GM12878 (cell line): ENCODE data around the gene SERPINI2.

Experiments used
- EZH2 ChIP-seq: IDR thresholded peaks from 2 replicates; pipeline ENCODE4 v1.6.1; 2012; ENCODE audit warnings: low read depth, mild to moderate bottlenecking, control low read depth, inconsistent platforms, low read length, borderline replicate concordance; ENCODE audit not compliant: control insufficient read depth
- HDAC2 ChIP-seq: fragments of 200-600 bp; sonication (generic); IDR thresholded peaks from 2 replicates; pipeline ENCODE4 v1.6.1; 2017
- SIX5 ChIP-seq: IDR thresholded peaks from 2 replicates; pipeline ENCODE4 v1.6.1; 2011; ENCODE audit warnings: mild to moderate bottlenecking, low read depth, low read length, moderate library complexity; ENCODE audit not compliant: severe bottlenecking
- SMC3 ChIP-seq: IDR thresholded peaks from 2 replicates; pipeline ENCODE4 v1.6.1; 2011; ENCODE audit warnings: low read length, improper control_type of control experiment, borderline replicate concordance
- TF ChIP-seq, protein P1 (sequence below): IDR thresholded peaks from 2 replicates; pipeline ENCODE4 v1.6.1; 2012; ENCODE audit warnings: mild to moderate bottlenecking, low read depth, low read length
- TF ChIP-seq, protein P2 (sequence below): IDR thresholded peaks from 2 replicates; pipeline ENCODE4 v1.6.1; 2011; ENCODE audit warnings: low read depth, low read length, improper control_type of control experiment, borderline replicate concordance
- TF ChIP-seq, protein P3 (sequence below): fragments of 450-650 bp; formaldehyde crosslinking; IDR thresholded peaks from 2 replicates; pipeline ENCODE4 v1.5.0; 2022; ENCODE audit warnings: mild to moderate bottlenecking, missing genetic modification characterization
- TF ChIP-seq, protein P4 (sequence below), 3 experiments: IDR thresholded peaks in 2 of 3; conservative IDR thresholded peaks in 1 of 3; 2 replicates each; pipeline ENCODE4 v1.5.1; 2011; ENCODE audit warnings: low read depth in 3 of 3, low read length in 3 of 3, mild to moderate bottlenecking in 3 of 3, control low read depth in 2 of 3, moderate library complexity in 2 of 3, inconsistent platforms in 1 of 3, mixed read lengths in 1 of 3; ENCODE audit not compliant: control insufficient read depth in 2 of 3, insufficient read depth in 1 of 3; ENCODE audit errors: extremely low read depth in 1 of 3
- TF ChIP-seq, protein P5 (sequence below): fragments of 450-650 bp; IDR thresholded peaks from 2 replicates; pipeline ENCODE4 v1.6.1; 2017; ENCODE audit warnings: mild to moderate bottlenecking, moderate library complexity

DNA sequence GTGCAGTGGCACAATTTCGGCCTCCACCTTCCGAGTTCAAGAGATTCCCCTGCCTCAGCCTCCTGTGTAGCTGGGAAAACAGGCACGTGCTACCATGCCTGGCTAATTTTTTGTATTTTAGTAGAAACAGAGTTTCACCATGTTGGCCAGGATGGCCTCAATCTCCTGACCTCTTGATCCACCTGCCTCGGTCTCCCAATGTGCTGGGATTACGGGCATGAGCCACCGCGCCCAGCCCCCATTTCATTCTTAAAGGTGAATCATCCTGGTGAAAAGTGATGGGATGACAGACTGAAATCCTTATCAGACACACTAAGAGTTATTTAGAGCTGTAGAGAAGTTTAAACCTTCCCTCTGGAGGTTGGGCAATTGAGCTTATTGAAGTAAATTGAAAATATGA lies 24.1 kb upstream of the SERPINI2 start:
- TF ChIP-seq, protein P1, sequence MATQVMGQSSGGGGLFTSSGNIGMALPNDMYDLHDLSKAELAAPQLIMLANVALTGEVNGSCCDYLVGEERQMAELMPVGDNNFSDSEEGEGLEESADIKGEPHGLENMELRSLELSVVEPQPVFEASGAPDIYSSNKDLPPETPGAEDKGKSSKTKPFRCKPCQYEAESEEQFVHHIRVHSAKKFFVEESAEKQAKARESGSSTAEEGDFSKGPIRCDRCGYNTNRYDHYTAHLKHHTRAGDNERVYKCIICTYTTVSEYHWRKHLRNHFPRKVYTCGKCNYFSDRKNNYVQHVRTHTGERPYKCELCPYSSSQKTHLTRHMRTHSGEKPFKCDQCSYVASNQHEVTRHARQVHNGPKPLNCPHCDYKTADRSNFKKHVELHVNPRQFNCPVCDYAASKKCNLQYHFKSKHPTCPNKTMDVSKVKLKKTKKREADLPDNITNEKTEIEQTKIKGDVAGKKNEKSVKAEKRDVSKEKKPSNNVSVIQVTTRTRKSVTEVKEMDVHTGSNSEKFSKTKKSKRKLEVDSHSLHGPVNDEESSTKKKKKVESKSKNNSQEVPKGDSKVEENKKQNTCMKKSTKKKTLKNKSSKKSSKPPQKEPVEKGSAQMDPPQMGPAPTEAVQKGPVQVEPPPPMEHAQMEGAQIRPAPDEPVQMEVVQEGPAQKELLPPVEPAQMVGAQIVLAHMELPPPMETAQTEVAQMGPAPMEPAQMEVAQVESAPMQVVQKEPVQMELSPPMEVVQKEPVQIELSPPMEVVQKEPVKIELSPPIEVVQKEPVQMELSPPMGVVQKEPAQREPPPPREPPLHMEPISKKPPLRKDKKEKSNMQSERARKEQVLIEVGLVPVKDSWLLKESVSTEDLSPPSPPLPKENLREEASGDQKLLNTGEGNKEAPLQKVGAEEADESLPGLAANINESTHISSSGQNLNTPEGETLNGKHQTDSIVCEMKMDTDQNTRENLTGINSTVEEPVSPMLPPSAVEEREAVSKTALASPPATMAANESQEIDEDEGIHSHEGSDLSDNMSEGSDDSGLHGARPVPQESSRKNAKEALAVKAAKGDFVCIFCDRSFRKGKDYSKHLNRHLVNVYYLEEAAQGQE = no peak
- TF ChIP-seq, protein P2, sequence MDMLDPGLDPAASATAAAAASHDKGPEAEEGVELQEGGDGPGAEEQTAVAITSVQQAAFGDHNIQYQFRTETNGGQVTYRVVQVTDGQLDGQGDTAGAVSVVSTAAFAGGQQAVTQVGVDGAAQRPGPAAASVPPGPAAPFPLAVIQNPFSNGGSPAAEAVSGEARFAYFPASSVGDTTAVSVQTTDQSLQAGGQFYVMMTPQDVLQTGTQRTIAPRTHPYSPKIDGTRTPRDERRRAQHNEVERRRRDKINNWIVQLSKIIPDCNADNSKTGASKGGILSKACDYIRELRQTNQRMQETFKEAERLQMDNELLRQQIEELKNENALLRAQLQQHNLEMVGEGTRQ = no peak
- TF ChIP-seq, protein P3, sequence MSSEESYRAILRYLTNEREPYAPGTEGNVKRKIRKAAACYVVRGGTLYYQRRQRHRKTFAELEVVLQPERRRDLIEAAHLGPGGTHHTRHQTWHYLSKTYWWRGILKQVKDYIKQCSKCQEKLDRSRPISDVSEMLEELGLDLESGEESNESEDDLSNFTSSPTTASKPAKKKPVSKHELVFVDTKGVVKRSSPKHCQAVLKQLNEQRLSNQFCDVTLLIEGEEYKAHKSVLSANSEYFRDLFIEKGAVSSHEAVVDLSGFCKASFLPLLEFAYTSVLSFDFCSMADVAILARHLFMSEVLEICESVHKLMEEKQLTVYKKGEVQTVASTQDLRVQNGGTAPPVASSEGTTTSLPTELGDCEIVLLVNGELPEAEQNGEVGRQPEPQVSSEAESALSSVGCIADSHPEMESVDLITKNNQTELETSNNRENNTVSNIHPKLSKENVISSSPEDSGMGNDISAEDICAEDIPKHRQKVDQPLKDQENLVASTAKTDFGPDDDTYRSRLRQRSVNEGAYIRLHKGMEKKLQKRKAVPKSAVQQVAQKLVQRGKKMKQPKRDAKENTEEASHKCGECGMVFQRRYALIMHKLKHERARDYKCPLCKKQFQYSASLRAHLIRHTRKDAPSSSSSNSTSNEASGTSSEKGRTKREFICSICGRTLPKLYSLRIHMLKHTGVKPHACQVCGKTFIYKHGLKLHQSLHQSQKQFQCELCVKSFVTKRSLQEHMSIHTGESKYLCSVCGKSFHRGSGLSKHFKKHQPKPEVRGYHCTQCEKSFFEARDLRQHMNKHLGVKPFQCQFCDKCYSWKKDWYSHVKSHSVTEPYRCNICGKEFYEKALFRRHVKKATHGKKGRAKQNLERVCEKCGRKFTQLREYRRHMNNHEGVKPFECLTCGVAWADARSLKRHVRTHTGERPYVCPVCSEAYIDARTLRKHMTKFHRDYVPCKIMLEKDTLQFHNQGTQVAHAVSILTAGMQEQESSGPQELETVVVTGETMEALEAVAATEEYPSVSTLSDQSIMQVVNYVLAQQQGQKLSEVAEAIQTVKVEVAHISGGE = no peak
- no peak for TF ChIP-seq HDAC2
- TF ChIP-seq, protein P4, sequence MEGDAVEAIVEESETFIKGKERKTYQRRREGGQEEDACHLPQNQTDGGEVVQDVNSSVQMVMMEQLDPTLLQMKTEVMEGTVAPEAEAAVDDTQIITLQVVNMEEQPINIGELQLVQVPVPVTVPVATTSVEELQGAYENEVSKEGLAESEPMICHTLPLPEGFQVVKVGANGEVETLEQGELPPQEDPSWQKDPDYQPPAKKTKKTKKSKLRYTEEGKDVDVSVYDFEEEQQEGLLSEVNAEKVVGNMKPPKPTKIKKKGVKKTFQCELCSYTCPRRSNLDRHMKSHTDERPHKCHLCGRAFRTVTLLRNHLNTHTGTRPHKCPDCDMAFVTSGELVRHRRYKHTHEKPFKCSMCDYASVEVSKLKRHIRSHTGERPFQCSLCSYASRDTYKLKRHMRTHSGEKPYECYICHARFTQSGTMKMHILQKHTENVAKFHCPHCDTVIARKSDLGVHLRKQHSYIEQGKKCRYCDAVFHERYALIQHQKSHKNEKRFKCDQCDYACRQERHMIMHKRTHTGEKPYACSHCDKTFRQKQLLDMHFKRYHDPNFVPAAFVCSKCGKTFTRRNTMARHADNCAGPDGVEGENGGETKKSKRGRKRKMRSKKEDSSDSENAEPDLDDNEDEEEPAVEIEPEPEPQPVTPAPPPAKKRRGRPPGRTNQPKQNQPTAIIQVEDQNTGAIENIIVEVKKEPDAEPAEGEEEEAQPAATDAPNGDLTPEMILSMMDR (IDR thresholded peaks at IDR 0.05 in 2 of 3, conservative IDR thresholded peaks at IDR 0.05 in 1 of 3; ENCODE audit: control insufficient read depth in 2 of 3, extremely low read depth in 1 of 3, insufficient read depth in 1 of 3, low read depth in 3 of 3, low read length in 3 of 3) = no peak
- TF ChIP-seq, protein P5, sequence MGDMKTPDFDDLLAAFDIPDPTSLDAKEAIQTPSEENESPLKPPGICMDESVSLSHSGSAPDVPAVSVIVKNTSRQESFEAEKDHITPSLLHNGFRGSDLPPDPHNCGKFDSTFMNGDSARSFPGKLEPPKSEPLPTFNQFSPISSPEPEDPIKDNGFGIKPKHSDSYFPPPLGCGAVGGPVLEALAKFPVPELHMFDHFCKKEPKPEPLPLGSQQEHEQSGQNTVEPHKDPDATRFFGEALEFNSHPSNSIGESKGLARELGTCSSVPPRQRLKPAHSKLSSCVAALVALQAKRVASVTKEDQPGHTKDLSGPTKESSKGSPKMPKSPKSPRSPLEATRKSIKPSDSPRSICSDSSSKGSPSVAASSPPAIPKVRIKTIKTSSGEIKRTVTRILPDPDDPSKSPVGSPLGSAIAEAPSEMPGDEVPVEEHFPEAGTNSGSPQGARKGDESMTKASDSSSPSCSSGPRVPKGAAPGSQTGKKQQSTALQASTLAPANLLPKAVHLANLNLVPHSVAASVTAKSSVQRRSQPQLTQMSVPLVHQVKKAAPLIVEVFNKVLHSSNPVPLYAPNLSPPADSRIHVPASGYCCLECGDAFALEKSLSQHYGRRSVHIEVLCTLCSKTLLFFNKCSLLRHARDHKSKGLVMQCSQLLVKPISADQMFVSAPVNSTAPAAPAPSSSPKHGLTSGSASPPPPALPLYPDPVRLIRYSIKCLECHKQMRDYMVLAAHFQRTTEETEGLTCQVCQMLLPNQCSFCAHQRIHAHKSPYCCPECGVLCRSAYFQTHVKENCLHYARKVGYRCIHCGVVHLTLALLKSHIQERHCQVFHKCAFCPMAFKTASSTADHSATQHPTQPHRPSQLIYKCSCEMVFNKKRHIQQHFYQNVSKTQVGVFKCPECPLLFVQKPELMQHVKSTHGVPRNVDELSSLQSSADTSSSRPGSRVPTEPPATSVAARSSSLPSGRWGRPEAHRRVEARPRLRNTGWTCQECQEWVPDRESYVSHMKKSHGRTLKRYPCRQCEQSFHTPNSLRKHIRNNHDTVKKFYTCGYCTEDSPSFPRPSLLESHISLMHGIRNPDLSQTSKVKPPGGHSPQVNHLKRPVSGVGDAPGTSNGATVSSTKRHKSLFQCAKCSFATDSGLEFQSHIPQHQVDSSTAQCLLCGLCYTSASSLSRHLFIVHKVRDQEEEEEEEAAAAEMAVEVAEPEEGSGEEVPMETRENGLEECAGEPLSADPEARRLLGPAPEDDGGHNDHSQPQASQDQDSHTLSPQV = no peak
- TF ChIP-seq EZH2 = no peak
- no peak for TF ChIP-seq SIX5
- TF ChIP-seq SMC3 = no peak
